Pancreas (tissue), 10 donors: ENCODE results near the gene CFAP141. TPM values are rescaled to one million over a fixed set of nuclear protein-coding genes. Genes with fewer than 3 reads are reported as not detected.

Experiments
- ATAC-seq, 4 donors: fragments of 200-7000 bp; cut with Tn5 transposase; one replicate each; pipeline versions ENCODE4 v1.8.0 to v1.9.1; 2020; ENCODE audit warnings: mild to moderate bottlenecking in 4 of 4, moderate library complexity in 4 of 4
- DNase-seq, 6 donors: peaks; one replicate each; pipeline ENCODE4 v3.0.0-alpha.2; 2020
- FAIRE-seq: peaks from 2 replicates; lab custom pipeline; 2012; peaks lifted over from hg19 to GRCh38; lab: Jason Lieb, UNC
- H3K27ac ChIP-seq, 4 donors: fragments of 200-600 bp; sonication (generic); 1 replicate in 3 of 4; 2 replicates in 1 of 4; pipeline versions ENCODE4 v1.5.0 to v1.8.0; 2020
- H3K27me3 ChIP-seq, 4 donors: fragments of 200-600 bp; one replicate each; pipeline ENCODE4 v1.8.0; 2021
- H3K36me3 ChIP-seq, 3 donors: fragments of 200-600 bp; sonication (generic) in 1 of 3; one replicate each; pipeline versions ENCODE4 v1.5.0 to v1.8.0; 2020 to 2021
- H3K4me1 ChIP-seq, 3 donors: fragments of 200-600 bp; one replicate each; pipeline ENCODE4 v1.8.0; 2021
- H3K4me3 ChIP-seq, 4 donors: fragments of 200-600 bp; sonication (generic) in 2 of 4; one replicate each; pipeline versions ENCODE4 v1.5.0 to v1.8.0; 2020 to 2021
- H3K9me3 ChIP-seq, 4 donors: fragments of 200-600 bp; one replicate each; pipeline ENCODE4 v1.8.0; 2021
- WGBS, 2 donors: extraction: QIAGEN DNeasy Blood & Tissue Kit; methylation state at CpG; one replicate each; pipeline ENCODE4 v1.1.7; 2013; 5-methylcytosine and 5-hydroxymethylcytosine counted together
- intact Hi-C, 3 donors: fragments of 100-400 bp; cut with DNase I; formaldehyde crosslinking; loops; one replicate each; pipeline versions ENCODE4 v1.11.1 to v1.14.2; 2022
- polyA plus RNA-seq, 2 donors: library from polyadenylated mRNA; stranded (reverse); fragments of 200-250 nt; gene quantifications; one replicate each; pipeline ENCODE4 v1.2.3, GENCODE V29; 2013
- total RNA-seq, 6 donors: library from RNA; stranded (reverse); fragmentation: NEBNext Ultra II Directional in 4 of 6; extraction: Animal tissue kit (Norgen Biotek cat#: 25700) in 4 of 6; gene quantifications; one replicate each; pipeline versions ENCODE4 v1.2.1 to v1.2.4, GENCODE V29; 2021 to 2023
- TF ChIP-seq, protein P1 (sequence below), 4 donors: fragments of 200-600 bp; sonication (generic) in 3 of 4; IDR thresholded peaks; one replicate each; pipeline versions ENCODE4 v1.5.0 to v1.8.0; 2021; ENCODE audit warnings: antibody characterized with exemption in 4 of 4
- donor health status: healthy with polysubstance abuse.
- donor health status: DM: no; HTN: no; CAD: no; lungs with moderate emphysema.
- donor health status: DM: no; HTN: no; CAD: no.
- donor health status: control.
- donor health status: control.
- donor health status: Bipolar disorder and iron deficiency.
- donor health status: DM: yes; HTN: yes; CAD: no.
- donor health status: DM: no; HTN: no; CAD: no.
- donor health status: DM: no; HTN: no; CAD: no.
- donor health status: DM: yes; HTN: yes; CAD: no.

The CFAP141 gene
- total and polyA plus RNA-seq, 8 donors = 0.52 TPM; not detected in 7

- no peak for ATAC-seq
- intact Hi-C loops = no loop called here
- H3K27ac ChIP-seq = no peak overlapping the region
- peaks cover 0 to 1% (median 0%) of the 10 kb centered on the region in 3 donors for H3K4me1 ChIP-seq
- H3K36me3 ChIP-seq = peaks cover 16 to 76% (median 34%) of the 10 kb centered on the region in 3 donors
- TF ChIP-seq, protein P1, sequence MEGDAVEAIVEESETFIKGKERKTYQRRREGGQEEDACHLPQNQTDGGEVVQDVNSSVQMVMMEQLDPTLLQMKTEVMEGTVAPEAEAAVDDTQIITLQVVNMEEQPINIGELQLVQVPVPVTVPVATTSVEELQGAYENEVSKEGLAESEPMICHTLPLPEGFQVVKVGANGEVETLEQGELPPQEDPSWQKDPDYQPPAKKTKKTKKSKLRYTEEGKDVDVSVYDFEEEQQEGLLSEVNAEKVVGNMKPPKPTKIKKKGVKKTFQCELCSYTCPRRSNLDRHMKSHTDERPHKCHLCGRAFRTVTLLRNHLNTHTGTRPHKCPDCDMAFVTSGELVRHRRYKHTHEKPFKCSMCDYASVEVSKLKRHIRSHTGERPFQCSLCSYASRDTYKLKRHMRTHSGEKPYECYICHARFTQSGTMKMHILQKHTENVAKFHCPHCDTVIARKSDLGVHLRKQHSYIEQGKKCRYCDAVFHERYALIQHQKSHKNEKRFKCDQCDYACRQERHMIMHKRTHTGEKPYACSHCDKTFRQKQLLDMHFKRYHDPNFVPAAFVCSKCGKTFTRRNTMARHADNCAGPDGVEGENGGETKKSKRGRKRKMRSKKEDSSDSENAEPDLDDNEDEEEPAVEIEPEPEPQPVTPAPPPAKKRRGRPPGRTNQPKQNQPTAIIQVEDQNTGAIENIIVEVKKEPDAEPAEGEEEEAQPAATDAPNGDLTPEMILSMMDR (IDR thresholded peaks at IDR 0.05) = no peak
- no peak overlapping the region for H3K4me3 ChIP-seq
- H3K9me3 ChIP-seq = no peaks in the 10 kb centered on the region
- no peak for DNase-seq
- no peak for FAIRE-seq
- no peaks in the 10 kb centered on the region for H3K27me3 ChIP-seq
These were observed 35.4 kb downstream of the CFAP141 start for GRCh38 chr1:154170547-154171222.

- no peaks in the 10 kb centered on the region for H3K4me1 ChIP-seq
- FAIRE-seq = no peak
- TF ChIP-seq, protein P1 (IDR thresholded peaks at IDR 0.05) = no peak
- no peaks in the 10 kb centered on the region for H3K27me3 ChIP-seq
- ATAC-seq = no peak
- no peaks in the 10 kb centered on the region for H3K9me3 ChIP-seq
- H3K4me3 ChIP-seq = no peak overlapping the region
- intact Hi-C loops = no loop called here
- peaks cover 16 to 77% (median 33%) of the 10 kb centered on the region in 3 donors for H3K36me3 ChIP-seq
- DNase-seq = no peak
- no peak overlapping the region for H3K27ac ChIP-seq
These were observed 38.7 kb downstream of the CFAP141 start for GRCh38 chr1:154167461-154167860.

GRCh38 chr1:154166207-154166606 lies 39.9 kb downstream of the CFAP141 start:
- TF ChIP-seq, protein P1 (IDR thresholded peaks at IDR 0.05) = no peak
- ATAC-seq (no peak), DNase-seq (no peak), FAIRE-seq (no peak)
- Histone ChIP-seq H3K4me3 (no peak overlapping the region), H3K27me3 (no peaks in the 10 kb centered on the region), H3K27ac (no peak overlapping the region), H3K36me3 (peaks cover 11 to 70% (median 22%) of the 10 kb centered on the region in 3 donors), H3K9me3 (no peaks in the 10 kb centered on the region), H3K4me1 (no peaks in the 10 kb centered on the region)
- WGBS, 2 donors = 67 to 70% methylated on average over 1 of the region's 1 CpG
- intact Hi-C loops = no loop called here

DNA sequence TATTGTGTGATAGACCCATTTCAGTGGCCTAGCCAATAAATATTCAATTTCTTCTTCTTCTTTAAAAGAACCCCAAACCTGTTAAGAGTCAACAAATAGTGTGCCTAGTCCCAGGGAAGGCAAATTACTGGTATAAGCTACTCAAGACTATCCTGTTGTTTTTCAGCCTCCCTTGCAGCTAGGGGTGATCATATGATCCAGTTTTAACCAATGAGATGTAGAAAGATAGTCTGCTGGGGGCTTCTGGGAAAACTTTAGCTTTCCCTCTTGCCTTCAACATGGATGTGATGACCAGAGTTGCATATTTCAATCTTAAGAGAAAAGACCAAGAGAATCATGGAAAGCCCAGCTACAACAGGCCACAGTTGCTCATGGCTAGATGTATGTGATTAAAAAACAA lies 46.6 kb downstream of the CFAP141 start:
- intact Hi-C loops = no loop called here
- Histone ChIP-seq H3K27me3 (no peaks in the 10 kb centered on the region), H3K27ac (no peak overlapping the region), H3K9me3 (no peaks in the 10 kb centered on the region), H3K36me3 (peaks cover 0 to 31% (median 6%) of the 10 kb centered on the region in 3 donors), H3K4me1 (peaks cover 0 to 6% (median 0%) of the 10 kb centered on the region in 3 donors), H3K4me3 (no peak overlapping the region)
- TF ChIP-seq, protein P1 (IDR thresholded peaks at IDR 0.05) = no peak
- ATAC-seq = no peak
- no peak for FAIRE-seq
- DNase-seq = no peak
